Stromal cell of bone marrow (primary cell): ENCODE results near the gene PRDM12.

ENCODE experiments used
- DNase-seq: peaks from one replicate; pipeline ENCODE4 v3.0.0-alpha.2; 2012; ENCODE audit warnings: low read depth

PRDM12 gene

GRCh38 chr9:130692321-130692720 is 27.9 kb downstream of the PRDM12 start:
- no peak for DNase-seq

GRCh38 chr9:130693101-130693425 is 28.7 kb downstream of the PRDM12 start:
- no peak for DNase-seq

GRCh38 chr9:130693426-130694191 is 29.2 kb downstream of the PRDM12 start, which contains the start of gene EXOSC2:
Gene EXOSC2 (plus strand): TSS chr9:130693780. CDS start chr9:130693792, 12 bp downstream.
- DNase-seq: peak; percentile 99

- DNase-seq: no peak
Measured at GRCh38 chr9:130694205-130694604, 29.8 kb downstream of the PRDM12 start.

- DNase-seq: no peak
Measured at GRCh38 chr9:130696139-130696650, 31.8 kb downstream of the PRDM12 start.

- no peak for DNase-seq
Measured at GRCh38 chr9:130696996-130697395, 32.6 kb downstream of the PRDM12 start.

GRCh38 chr9:130698514-130698913 is 34.1 kb downstream of the PRDM12 start:
- DNase-seq: no peak

- no peak for DNase-seq
Measured at GRCh38 chr9:130699047-130699446, 34.7 kb downstream of the PRDM12 start.

- peak; percentile 88 for DNase-seq
Measured at GRCh38 chr9:130701059-130702022, 36.9 kb downstream of the PRDM12 start.

- DNase-seq: no peak
Measured at GRCh38 chr9:130703501-130703900, 39.1 kb downstream of the PRDM12 start.

GRCh38 chr9:130707225-130707976 is 43.0 kb downstream of the PRDM12 start:
- peak; percentile 57 for DNase-seq

GRCh38 chr9:130710822-130711352 is 46.5 kb downstream of the PRDM12 start:
- no peak for DNase-seq

GRCh38 chr9:130711469-130711868 is 47.1 kb downstream of the PRDM12 start:
- DNase-seq: no peak

- DNase-seq: peak; percentile 99
Measured at GRCh38 chr9:130712564-130713285, 48.3 kb downstream of the PRDM12 start.

- DNase-seq: peak; percentile 24
Measured at GRCh38 chr9:130713286-130713960, 49.0 kb downstream of the PRDM12 start.

- DNase-seq: no peak
Measured at GRCh38 chr9:130714586-130715110, 50.3 kb downstream of the PRDM12 start.

- no peak for DNase-seq
Measured at GRCh38 chr9:130715270-130715669, 50.9 kb downstream of the PRDM12 start.

- DNase-seq: no peak
Measured at GRCh38 chr9:130718562-130718961, 54.2 kb downstream of the PRDM12 start.

- no peak for DNase-seq
Measured at GRCh38 chr9:130720762-130721161, 56.4 kb downstream of the PRDM12 start.

- DNase-seq: no peak
Measured at GRCh38 chr9:130728721-130729120, 64.3 kb downstream of the PRDM12 start.
